GM18526 (cell line): ENCODE measurements around the gene GIPC3.

Experiments
- POLR2A ChIP-seq: IDR thresholded peaks from 3 replicates; pipeline ENCODE4 v1.6.1; 2011; ENCODE audit not compliant: insufficient read length; ENCODE audit errors: extremely low read depth

GIPC3 gene

GRCh38 chr19:3608079-3608641, 22.9 kb downstream of the GIPC3 start:
- TF ChIP-seq POLR2A: no peak

GRCh38 chr19:3608750-3609322, 23.6 kb downstream of the GIPC3 start:
- TF ChIP-seq POLR2A: no peak

DNA sequence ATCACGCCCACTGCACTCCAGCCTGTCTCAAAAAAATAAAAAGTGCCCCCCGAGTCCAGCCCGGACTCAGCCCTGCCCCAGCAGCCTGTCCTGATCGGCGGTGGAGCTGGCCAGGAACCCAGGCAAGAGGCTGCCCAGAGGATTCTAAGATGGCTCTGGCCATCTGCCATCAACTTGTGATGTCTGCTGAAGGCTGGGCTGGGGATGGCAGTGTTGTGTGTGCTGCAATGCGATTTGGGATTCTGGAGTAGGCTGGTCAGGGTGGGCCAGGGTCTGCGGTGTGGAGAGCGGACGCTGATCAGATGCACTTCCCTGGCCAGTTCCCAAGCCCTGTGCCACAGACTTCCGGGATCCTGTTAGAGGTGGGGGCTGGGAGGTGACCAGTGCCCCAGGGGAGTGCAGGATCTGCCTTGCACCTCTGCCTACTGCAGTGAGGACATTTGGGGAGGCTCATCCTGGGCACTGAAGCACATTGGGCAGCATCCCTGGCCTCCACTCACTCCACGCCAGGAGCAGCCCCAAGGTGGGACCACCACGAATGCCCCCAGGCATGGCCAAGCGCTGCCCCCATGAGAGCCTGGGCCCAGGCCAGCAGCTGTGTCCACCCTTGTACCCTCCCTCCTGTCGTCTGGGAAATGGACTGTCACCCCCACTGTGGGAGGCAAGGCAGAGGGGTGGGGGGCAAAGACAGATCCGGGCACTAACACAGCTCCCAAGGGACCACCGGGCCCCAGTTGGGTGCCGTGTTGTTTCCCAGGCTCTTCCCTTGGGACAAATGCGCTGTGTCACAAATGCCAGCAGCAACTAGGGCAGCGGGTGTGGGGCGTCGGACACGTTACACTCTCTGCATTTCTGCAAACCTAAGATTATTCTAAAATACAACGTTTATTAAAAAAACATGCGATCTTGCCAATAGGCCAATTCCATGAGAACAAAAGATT, 24.8 kb downstream of the GIPC3 start:
- TF ChIP-seq POLR2A: no peak

DNA sequence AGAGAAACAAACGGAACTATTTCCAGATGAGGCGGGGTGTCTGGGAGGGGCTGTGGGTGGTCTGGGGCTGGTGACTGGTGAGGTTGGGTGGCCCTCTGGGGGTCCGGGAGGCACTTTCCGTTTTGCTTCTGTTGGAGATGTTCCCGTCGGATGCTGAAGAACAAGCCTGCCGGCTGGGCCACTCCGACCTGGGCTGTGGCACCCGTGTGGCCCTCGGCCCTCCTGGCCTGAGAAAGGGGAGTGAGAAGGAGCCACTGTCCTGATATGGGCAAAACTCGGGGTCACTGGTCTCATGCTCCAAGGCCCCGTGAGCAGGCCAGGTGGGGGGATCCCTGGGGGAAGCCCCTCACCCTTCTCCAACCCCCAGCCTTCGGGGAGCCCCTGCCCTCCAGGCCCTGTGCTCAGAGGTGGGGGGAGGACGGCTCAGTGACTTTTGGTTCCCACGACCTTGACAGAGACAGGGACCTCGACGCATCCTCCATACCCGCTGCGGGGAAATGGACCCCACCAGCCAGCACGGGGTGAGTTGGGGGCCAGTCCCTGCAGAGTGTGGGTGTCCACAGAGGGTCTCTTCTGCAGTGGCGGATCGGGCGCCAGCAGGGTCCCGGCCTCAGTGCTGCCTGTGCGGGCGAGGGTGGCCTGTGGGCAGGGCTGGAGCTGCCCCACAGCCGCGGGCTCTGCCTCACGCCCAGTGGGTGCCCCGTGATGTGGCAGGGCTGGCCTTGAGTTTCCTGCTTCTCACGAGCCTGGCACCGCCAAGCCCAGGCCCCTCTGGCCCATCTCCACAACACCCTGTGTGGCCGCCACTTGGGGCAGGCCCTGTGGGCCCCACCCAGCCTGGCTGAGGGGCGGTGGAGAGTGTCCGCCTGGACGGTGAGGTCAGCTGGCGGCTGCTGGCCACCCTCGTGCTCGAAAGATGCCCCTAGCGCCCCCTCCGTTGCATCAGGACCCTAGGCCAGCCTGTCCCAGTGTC, 25.8 kb downstream of the GIPC3 start:
- TF ChIP-seq POLR2A: no peak

DNA sequence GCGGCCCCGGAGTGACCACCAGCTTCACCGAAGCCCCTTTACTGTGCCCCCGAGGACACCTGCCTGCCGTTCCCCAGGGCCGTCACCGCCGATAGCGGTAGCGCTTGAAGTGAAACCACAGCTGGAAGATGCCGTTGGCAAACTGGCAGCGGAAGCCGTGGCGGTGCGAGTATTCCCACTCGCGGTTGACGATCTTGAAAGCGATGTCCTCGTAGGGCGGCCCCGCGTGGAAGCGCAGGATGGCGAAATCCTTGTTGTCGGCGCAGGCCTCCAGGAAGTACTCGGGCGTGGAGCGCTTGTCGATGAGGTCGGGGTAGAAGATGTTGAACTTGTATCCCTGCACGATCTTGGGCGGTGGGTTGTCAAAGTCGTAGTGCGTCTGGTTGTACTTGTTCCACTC, 26.6 kb downstream of the GIPC3 start:
- no peak for TF ChIP-seq POLR2A

DNA sequence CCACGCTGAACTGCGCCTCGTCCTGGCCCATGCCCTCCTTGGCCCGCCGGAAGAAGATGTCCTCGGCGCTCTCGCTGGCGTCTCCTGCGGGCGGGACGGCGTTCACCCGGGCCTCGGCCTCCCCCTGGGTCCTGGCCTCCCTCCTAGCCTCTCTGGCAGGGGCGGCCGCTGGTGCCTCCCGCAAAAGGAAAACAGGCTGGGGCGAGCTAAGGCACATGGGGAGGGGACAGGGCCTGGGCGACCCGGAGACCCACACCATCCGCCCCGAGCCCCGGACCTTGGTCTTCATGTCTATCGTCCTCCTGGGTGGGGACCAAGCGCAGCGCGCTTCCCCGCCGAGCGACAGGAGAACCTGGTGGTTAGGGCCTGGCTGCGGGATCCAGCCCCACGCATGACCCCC, 27.1 kb downstream of the GIPC3 start:
- TF ChIP-seq POLR2A: no peak

GRCh38 chr19:3612901-3613741, 27.8 kb downstream of the GIPC3 start:
- TF ChIP-seq POLR2A: no peak

DNA sequence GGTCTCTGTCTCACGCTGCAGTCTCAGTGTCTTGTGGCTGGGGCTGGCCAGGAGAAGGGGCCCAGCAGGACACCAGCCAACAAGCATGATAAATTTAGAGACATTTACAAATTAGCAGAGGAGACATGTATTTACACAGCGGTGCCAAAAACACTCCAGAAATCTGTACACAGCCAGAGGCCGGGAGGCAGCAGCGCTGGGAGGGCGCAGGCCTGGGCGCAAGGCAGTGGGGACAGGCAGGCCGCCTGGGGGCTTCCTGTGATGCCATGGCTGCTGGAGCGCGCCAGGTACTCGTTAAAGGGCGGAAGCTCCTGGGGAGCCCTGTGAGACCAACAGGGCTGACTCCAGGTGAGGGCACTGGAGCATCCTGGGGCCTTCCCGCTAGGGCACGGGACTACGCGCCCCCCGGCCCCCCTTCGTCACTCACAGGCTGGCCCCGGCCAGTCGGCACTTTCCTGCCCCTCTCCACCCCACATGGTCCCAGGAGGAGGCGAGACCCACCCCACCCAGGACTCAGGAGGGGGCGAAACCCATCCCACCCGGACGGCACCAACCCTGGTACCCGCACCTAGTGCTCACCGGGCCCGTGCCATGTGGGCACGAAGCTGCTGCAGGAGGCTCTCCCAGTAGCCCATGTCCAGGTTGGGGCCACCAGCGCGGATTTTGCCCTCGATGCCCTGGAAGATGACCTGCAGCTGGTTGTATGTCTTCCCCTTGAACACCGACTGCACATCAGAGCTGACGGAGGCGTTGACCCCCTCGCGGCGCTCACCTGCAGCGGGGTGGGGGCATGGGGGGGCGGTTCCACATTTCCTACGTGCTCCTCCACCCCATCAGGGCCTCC, 28.8 kb downstream of the GIPC3 start:
- TF ChIP-seq POLR2A: no peak

DNA sequence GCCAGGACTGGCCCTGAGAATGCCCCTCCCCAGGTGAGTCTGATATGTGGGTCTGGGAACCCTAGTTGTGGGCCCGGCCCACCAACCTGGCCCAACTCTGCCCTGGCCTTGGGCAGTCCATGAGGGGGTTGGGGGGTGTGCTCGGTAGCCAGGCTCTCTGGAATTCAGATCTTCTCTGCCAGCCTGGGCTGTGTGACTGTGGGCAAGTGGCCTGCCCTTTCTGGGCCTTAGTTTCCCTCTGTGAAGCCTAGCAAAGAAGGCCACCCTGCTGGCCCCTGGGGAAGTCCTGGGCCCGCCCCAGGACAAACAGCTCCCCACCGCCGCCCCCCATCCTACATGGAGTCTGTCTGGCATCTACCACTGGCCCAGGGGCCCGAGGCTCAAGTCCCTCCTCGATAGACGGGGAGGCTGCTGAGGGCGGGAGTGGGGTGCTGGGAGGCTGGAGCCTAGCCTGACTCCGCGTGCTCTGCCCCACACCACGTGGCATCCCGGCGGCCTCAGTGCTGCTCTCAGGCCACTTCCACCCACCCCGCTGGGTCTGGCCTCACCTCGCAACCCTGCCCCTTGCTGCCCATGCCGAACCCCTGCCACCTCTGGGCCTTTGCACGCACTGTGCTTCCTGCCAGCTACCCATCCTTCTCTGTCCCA, 29.7 kb downstream of the GIPC3 start:
- no peak for TF ChIP-seq POLR2A

DNA sequence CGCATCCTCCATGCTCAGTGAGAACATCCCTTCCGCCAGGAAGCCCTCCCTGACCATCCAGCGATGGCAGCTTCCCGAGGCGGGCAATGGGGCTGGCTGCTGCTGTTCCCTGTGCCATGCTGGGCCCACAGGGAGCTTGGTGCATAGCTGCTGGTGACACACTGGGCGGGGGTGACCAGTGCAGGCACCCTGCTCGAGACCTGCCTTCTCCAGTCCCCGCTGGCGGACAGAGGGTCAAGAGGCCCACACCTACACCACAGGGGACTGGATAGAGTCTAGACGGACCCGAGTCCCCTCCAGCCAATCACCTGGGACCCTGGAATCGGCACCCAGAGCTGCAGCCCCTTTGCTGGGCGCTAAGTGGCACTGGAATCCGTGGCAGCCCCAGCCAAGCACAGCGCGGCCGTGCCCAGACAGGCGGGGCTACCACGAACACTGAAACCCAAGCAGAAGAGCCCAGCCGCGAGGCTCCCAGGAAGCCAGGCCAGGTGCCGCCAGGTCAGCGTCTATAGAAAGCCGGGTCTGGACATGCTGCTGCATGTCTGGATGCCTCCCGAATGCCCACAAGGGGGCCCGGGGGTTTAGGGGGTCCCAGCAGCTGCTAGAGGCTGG, 30.4 kb downstream of the GIPC3 start:
- no peak for TF ChIP-seq POLR2A

DNA sequence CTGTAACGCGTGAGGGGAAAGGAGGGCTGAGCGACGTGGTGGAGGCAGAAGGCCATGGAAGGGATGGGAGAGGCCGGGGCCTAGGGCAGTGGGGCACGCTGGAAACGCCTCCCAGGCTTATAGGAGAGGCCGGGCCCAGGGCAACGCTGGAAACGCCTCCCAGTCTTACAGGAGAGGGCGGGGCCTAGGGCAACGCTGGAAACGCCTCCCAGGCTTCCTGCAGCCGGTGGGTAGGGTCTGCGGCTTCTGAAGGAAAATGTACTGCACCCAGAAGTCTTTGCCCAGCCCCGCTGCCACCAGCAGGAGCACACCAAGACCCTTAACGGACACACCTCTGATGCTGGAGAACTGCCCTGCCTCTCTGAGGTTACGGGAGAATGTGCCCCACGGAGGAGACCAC, 32.2 kb downstream of the GIPC3 start:
- TF ChIP-seq POLR2A: no peak

- TF ChIP-seq POLR2A: no peak
These were observed 33.0 kb downstream of the GIPC3 start for GRCh38 chr19:3618144-3618810.
